SK-MEL-5 (cell line): ENCODE data around the gene SOX8. TPM values are rescaled to one million over a fixed set of nuclear protein-coding genes. Genes with fewer than 3 reads are reported as not detected.

ENCODE experiments used
- total RNA-seq: library from RNA; depleted of rRNA; stranded (reverse); fragments of >200 nt; shearing (Covaris generic); gene quantifications from 2 replicates; pipeline ENCODE4 v1.2.3, GENCODE V29; 2014; rRNA removed

SOX8 gene
- total RNA-seq, 1 experiment from 2014 or later: 16.7 TPM

Other genes with a start within 250 kb of the SOX8 start
- gene CIAO3, start 240.8 kb upstream of the SOX8 start, total RNA-seq: 28.6 and 34.3 TPM in 2 replicates
- not detected in 2 replicates for gene MSLN, start 221.0 kb upstream of the SOX8 start, total RNA-seq
- gene RPUSD1, start 193.4 kb upstream of the SOX8 start, total RNA-seq: 32.6 and 36.9 TPM in 2 replicates
- gene CHTF18, start 193.2 kb upstream of the SOX8 start, total RNA-seq: 6.6 and 7.6 TPM in 2 replicates
- not detected in 2 replicates for gene GNG13, start 181.0 kb upstream of the SOX8 start, total RNA-seq
- gene LMF1, start 10.8 kb upstream of the SOX8 start, total RNA-seq: 10.9 and 15.5 TPM in 2 replicates
- not detected in 2 replicates for gene SSTR5, start 91.0 kb downstream of the SOX8 start, total RNA-seq
- gene C1QTNF8, start 114.5 kb downstream of the SOX8 start, total RNA-seq: not detected in 2 replicates
- 17.4 and 17.6 TPM in 2 replicates for gene CACNA1H, start 171.3 kb downstream of the SOX8 start, total RNA-seq
- gene TPSG1, start 243.5 kb downstream of the SOX8 start, total RNA-seq: not detected in 2 replicates
- gene TPSB2, start 248.4 kb downstream of the SOX8 start, total RNA-seq: not detected in 2 replicates